Adrenal gland (tissue), 5 donors: ENCODE results near the gene KIF2A.

Experiments
- POLR2A ChIP-seq, 2 donors: fragments of 450-650 bp; IDR thresholded peaks; one replicate each; pipeline ENCODE4 v1.6.1; 2017; ENCODE audit warnings: antibody characterized with exemption in 2 of 2, mild to moderate bottlenecking in 2 of 2, moderate library complexity in 1 of 2
- TF ChIP-seq, protein P1 (sequence below), 6 experiments: fragments of 450-650 bp in 4 of 6; fragments of 200-600 bp in 2 of 6; sonication (generic) in 1 of 6; IDR thresholded peaks; 1 replicate in 5 of 6; 2 replicates in 1 of 6; pipeline versions ENCODE4 v1.5.1 to v1.8.0; 2016 to 2021; ENCODE audit warnings: antibody characterized with exemption in 6 of 6, mild to moderate bottlenecking in 2 of 6, moderate library complexity in 1 of 6
- donor health status: DM: no; HTN: no; CAD: no.

DNA sequence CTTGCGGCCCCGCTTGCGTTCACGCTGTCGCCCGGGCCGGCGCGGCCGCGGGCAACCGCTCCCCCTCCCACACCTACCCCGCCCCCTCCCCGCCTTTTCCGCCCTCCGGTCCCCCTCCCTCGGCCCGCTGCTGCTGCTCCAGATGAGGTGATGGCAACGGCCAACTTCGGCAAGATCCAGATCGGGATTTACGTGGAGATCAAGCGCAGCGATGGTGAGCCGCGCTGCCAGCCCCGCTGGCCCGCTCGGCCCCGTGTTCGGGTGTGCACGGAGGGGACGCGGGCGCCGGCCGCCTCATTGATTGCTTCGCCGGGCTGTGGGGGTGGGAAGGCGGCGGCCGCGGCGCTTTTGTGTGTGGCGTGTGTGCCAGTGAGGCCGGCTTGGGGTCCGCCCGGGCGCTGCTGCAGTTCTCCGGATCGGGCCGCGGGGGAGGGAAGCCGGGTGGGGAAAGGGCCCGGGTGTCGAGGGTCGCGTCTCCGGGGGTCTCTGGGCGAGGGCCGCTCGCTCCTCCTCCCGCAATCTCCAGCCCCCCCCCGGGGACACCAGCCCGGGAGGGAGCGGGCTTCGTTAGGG is 403 bp downstream of the KIF2A start:
- TF ChIP-seq, protein P1, sequence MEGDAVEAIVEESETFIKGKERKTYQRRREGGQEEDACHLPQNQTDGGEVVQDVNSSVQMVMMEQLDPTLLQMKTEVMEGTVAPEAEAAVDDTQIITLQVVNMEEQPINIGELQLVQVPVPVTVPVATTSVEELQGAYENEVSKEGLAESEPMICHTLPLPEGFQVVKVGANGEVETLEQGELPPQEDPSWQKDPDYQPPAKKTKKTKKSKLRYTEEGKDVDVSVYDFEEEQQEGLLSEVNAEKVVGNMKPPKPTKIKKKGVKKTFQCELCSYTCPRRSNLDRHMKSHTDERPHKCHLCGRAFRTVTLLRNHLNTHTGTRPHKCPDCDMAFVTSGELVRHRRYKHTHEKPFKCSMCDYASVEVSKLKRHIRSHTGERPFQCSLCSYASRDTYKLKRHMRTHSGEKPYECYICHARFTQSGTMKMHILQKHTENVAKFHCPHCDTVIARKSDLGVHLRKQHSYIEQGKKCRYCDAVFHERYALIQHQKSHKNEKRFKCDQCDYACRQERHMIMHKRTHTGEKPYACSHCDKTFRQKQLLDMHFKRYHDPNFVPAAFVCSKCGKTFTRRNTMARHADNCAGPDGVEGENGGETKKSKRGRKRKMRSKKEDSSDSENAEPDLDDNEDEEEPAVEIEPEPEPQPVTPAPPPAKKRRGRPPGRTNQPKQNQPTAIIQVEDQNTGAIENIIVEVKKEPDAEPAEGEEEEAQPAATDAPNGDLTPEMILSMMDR (IDR thresholded peaks at IDR 0.05) = no peak
- no peak for TF ChIP-seq POLR2A (IDR thresholded peaks at IDR 0.05)
